HG02840 (cell line): Measurements from ENCODE around the gene ADPRHL1.
"Not testable (repeated sequence)": the region's sequence is repeated elsewhere in the genome, so short reads cannot be mapped to it uniquely, and the experiment has no call there.

Source experiments
- ATAC-seq: cut with Tn5 transposase; IDR thresholded peaks from one replicate; pipeline ENCODE4 v1.9.1; 2021; ENCODE audit warnings: mild to moderate bottlenecking, moderate library complexity, moderate number of reproducible peaks; ENCODE audit not compliant: unreplicated experiment, low FRiP score

ADPRHL1 gene

DNA sequence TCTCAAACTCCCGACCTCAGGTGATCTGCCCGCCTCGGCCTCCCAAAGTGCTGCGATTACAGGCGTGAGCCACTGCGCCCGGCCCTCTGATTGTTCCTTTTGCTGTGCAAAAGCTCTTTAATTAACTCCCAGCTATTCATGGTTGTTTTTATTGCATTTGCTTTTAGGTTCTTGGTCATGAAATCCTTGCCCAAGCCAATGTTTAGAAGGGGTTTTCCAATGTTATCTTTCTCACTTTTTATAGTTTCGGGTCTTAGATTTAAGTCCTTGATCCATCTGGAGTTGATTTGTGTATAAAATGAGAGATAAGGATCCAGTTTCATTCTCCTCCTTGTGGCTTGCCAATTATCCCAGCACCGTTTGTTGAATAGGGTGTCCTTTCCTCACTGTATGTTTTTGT, 70.2 kb downstream of the ADPRHL1 start:
- no peak for ATAC-seq

DNA sequence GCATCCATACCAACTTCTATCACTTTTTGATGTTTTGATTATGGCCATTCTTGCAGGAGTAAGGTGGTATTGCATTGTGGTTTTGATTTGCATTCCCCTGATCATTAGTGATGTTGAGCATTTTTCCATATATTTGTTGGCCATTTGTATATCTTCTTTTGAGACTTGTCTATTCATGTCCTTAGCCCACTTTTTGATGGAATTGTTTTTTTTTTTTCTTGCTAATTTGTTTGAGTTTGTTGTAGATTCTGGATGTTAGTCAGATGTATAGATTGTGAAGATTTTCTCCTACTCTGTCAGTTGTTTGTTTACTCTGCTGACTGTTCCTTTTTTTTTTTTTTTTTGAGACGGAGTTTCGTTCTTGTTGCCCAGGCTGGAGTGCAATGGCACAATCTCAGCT, 70.7 kb downstream of the ADPRHL1 start:
- ATAC-seq: not testable (repeated sequence)

GRCh38 chr13:113378825-113379224, 74.5 kb downstream of the ADPRHL1 start:
- ATAC-seq: no peak

DNA sequence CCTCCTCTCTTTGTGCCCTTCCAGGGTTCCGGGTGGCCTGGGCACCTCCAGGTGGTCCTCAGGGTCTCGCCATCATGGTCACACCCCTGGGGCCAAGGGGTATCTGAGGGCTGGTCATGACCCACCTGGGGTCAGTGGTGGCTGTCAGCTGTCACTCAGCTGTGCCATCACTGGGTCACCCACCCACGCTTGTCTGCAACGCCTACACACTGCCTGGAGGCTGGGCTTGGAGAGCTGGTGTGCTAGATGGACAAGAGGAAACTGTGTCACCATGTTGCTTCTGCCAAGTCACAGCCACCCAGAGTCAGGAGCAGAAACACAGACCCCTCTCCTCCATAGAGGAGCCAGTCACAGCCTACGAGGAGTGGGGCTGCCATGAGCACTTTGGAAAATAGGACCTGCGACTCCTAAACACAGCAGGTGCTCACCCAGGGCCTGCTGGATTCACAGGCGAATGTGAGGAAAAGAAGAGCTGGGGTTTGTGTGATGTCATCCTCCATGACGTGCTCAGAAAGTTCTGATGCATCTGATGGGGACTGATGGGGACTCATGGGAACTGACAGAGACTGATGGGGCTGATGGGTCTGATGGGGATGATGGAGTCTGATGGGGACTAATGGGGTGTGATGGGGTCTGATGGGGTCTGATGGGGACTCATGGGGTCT, 78.6 kb downstream of the ADPRHL1 start:
- no peak for ATAC-seq

DNA sequence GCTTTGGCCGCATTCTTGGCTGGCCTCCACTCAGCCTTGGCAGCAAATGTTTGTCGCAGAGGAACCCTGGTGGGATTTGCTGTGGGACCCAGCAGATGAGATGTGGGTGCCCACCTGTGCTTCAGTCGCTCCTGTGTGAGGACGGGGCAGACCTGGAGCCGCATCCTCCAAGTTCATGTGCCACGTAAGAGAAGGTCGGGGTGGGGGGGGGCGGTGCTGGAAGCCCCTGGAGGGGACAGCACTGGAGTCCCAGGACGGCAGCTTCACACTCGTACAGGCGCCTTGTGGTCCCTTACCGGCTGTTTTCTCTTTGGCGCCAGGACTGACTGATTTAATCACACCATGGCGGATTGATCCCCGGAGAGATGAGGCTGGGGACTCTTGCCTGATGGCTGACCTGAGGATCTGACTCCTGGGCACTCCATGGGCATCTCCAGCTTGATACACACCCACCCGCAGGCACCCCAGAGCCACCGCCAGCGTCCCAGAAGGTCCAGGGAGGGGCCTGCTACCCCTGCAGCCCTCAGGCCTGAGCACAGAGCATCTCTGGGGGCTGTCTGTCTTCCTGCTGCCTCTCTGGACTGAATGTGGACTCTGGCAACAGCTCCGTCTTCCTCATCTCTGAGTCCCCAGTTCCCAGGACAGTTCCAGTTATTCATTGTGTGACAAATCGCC, 79.3 kb downstream of the ADPRHL1 start:
- no peak for ATAC-seq

DNA sequence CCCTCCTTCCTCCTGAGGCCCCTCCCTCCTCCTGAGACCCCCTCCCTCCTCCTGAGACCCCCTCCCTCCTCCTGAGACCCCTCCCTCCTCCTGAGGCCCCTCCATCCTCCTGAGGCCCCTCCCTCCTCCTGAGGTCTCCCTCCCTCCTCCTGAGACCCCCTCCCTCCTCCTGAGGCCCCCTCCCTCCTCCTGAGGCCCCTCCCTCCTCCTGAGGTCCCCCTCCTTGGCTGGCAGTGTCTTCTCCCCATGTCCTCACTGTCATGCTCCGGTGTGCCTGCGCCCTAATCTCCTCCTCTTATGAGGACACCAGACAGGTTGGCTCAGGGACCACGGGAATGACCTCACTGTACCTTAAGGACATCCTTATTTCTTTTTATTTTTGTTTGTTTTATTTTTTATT, 81.6 kb downstream of the ADPRHL1 start:
- not testable (repeated sequence) for ATAC-seq

- ATAC-seq: no peak
These were observed 82.2 kb downstream of the ADPRHL1 start for GRCh38 chr13:113371061-113371460.

- no peak for ATAC-seq
These were observed 83.4 kb downstream of the ADPRHL1 start for GRCh38 chr13:113369881-113370280.

DNA sequence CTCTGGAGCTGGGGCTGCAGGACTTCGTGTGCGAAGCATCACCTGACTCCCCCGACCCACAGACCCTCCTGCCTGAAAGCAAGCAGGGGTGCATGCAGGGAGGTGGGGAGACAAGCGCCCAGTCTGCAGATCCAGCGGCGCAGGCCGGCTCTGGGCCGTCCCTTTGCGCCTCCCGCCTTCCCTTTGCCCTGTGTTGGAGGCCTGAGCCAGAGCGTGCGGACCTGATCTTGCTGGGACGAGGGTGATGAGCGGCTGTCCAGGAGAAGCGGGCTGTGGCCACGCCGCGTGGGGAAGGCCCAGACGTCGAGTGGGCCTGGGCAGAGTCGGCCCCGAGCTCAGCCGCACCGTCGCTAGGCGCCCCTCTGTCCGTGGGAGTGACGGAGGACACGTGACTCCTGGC, 84.1 kb downstream of the ADPRHL1 start:
- no peak for ATAC-seq

- not testable (repeated sequence) for ATAC-seq
These were observed 84.9 kb downstream of the ADPRHL1 start for GRCh38 chr13:113368353-113368752.

GRCh38 chr13:113367771-113368170, 85.5 kb downstream of the ADPRHL1 start:
- ATAC-seq: no peak

GRCh38 chr13:113367020-113367560, 86.2 kb downstream of the ADPRHL1 start:
- no peak for ATAC-seq

GRCh38 chr13:113365971-113366588, 87.2 kb downstream of the ADPRHL1 start:
- ATAC-seq: no peak

DNA sequence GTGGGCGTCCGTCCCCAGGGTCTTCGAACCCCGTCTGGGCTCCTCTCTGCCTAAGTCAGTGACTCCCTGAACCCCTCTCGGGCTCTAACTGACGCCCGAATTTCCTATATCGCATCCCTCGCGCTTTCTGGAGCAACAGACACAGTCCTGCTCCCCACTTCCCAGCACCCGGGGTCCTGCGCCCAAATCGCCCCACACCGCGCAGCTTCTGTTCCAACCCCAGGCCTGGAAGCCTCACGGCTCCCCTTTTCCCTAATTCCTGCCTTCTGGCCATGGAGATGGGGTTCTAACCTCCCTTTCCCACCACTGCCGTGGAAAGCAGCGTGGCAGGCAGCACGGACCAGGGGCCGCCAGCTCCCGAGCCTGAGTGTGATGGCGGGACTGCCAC, 87.7 kb downstream of the ADPRHL1 start:
- no peak for ATAC-seq

- no peak for ATAC-seq
These were observed 88.2 kb downstream of the ADPRHL1 start for GRCh38 chr13:113364901-113365582.

DNA sequence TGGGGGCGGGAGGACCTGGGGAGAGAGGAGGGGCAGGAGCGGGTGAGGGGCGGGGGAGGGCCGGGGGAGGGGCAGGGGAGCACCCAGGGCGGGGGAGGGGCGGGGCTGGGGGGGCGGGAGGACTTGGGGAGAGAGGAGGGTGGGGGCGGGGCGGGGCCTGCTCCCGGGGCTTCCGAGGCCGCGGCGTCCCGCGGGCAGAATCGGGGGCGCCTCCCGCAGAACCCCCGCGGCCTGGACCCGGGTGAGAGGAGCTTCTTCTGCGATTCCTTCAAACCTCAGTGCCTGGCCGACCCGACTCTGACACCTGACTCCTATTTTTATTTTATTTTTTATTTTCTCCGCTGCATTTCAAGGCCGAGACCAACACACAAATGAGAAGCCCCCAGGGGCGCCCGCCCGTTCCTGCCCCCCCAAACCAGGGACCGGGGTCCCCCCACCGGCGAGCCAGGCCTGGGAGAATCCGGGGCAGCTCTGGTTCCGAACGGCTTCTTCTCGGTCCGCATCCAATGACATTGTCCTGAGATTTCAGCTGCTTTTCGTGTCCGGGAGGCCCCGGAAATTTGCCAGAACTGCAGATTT, 88.9 kb downstream of the ADPRHL1 start:
- ATAC-seq: no peak

- no peak for ATAC-seq
These were observed 91.9 kb downstream of the ADPRHL1 start for GRCh38 chr13:113361406-113361805.

DNA sequence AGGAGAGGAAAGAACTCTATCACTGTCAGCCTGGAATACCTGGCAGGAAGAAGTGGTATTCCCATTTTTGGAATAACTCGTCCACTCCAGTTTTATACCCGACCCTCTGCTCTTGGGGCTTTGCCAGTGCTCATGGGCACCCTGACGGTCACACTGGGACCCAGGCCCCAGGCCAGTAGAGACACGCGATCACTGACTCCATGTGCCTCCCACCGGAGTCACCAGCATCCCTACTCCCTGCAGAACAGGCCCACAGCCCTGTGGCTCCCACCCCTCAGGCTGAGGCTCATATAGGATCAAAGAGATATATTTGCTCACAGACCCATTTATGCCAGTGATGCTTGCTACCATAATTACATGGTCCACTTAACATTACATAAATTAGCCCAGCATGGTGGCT, 92.8 kb downstream of the ADPRHL1 start:
- ATAC-seq: no peak

DNA sequence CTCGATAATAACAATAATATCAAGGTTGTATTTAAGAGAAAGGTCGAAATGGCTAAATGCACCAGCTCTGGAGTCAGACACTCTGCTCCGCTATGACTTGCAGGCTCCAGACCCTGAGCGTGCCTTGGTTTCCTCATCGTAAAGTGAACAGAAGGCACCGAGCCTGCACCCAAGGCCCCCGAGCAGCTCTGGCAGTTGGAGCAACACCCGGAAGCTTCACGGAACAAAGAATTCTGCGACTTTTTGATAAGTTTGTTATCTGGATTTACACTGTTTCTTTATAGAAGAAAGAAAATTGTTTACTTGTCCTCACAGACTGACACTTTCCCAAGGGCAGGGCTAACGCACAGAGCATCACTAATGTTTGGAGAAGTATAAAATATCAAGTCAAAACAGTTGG, 93.7 kb downstream of the ADPRHL1 start:
- ATAC-seq: no peak

GRCh38 chr13:113358653-113359190, 94.6 kb downstream of the ADPRHL1 start:
- ATAC-seq: no peak
